ENCODE data around the gene THSD4. TPM values are rescaled to one million over a fixed set of nuclear protein-coding genes. Genes with fewer than 3 reads are reported as not detected.

THSD4 gene
- total RNA-seq, 1 donor from 2014 or later: 5.1 TPM

DNA sequence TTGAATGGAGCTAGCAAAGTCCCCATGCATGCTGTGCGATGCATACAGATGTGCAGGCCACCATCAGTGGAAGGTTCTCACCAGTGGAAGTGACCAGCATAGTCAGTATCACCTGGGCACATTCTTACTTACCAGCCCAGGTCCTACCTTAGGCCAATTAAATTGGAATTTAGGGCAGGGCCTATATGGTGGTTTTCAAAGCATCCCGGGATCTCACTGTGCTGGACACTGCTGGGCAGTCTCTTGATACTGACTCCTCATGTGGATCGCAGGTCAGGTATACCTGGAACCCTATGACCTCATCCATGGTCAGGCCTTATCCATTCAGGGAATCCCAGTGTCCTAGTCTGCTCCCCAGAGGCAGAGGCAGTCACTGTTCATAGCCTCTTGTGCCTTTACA lies 358.5 kb downstream of the THSD4 start:
- DNase-seq (ENCODE audit: low spot score): no peak

DNA sequence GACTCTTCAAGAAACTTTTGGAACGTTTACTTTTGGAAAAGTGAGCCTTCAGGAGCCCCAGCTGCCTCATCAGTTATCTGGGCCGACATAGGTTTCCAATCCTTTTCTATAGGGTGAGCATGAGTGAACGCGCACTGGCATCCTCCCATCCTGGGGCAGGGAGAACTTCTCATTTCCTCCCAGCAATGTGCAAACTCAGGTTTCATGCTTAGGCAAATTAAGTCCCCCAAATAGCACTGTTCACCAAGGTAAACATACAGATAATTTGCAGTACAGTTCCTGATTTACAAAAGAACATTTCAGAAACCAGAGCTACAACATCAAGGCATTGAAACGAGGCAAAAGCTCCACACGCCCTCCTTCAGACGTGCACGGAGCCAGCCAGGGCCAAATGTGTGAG lies 361.6 kb downstream of the THSD4 start:
- no peak for DNase-seq (ENCODE audit: low spot score)

GRCh38 chr15:71480556-71480955 lies 365.3 kb downstream of the THSD4 start:
- DNase-seq (ENCODE audit: low spot score): no peak

DNA sequence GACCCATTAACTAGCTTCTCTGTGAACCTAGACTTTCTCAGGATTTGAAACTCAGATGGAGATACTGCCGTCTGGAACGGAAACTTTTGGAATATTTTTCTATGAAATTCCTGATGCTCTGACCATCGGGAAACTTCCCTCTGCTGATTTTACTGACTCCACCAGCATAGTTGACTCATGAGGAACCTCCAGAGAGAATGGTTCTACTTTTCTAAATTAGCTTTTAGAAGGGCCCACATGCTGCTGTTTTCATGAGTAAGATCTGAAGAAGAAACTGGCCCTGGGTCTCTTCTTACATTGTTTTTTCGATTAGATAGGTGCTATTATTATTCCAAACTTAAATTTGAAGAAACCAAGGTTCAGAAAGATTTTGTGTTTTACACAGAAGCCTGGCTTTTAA lies 368.8 kb downstream of the THSD4 start:
- DNase-seq (ENCODE audit: low spot score): no peak

GRCh38 chr15:71485094-71485693 lies 369.9 kb downstream of the THSD4 start:
- DNase-seq (ENCODE audit: low spot score): no peak

GRCh38 chr15:71489570-71489969 lies 374.3 kb downstream of the THSD4 start:
- no peak for DNase-seq (ENCODE audit: low spot score)

- DNase-seq (ENCODE audit: low spot score): no peak
These were observed 378.3 kb downstream of the THSD4 start for GRCh38 chr15:71493526-71493925.

DNA sequence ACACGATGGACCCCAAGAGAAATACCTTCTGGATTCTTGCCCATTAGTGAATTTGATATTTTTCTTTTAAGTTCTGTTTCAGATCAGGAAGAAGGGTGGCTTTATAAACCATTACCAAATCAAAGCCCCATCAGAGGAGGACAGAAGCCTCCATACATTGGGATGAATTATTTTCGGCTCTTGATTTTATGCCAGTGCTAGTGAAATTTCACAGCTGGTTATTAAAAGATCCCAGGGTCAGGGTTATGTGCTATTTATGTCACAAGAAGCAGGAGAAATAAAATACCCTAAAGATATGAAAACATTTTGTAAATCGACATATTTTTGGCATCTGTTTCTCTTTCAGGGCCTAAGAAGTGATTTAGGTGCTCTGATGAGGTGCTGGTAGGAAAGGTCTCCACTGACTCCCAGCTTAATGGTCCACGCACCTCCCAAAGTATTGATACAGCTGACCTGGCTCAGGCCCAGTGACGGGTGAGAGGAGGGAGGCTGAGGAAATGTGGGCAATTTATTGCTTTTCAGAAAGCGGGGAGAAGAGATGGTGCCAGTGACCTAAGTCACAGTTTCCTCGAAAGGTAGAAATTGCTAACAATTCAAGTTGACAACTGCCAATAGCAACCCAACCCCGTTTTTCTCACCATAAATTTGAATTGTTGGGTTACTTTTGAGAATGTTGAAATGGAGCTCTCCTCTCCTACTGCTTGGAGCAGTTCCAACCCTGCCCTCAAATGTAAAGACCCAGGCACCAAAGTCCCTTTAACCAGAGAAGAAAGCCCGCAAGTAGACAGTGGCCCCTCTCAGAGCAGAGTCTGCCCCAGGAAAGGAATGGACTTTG lies 379.5 kb downstream of the THSD4 start:
- no peak for DNase-seq (ENCODE audit: low spot score)

DNA sequence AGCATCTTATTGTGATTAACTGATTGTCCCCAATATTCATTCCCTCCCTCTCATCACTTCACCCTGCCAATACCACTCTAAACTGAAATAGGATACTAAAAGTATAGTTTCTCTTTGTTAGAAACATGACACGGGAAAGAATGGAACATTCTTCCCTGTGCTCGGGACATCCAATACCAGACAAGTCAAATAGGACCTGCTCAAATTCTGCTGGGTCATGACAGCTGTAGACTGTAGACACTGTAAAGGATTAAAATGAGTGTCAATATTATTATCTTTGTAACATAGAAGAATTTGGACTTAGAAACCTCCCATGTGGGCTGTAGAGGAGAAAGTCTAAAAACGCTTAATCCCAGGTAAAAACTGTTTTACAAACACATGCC lies 380.1 kb downstream of the THSD4 start:
- no peak for DNase-seq (ENCODE audit: low spot score)

DNA sequence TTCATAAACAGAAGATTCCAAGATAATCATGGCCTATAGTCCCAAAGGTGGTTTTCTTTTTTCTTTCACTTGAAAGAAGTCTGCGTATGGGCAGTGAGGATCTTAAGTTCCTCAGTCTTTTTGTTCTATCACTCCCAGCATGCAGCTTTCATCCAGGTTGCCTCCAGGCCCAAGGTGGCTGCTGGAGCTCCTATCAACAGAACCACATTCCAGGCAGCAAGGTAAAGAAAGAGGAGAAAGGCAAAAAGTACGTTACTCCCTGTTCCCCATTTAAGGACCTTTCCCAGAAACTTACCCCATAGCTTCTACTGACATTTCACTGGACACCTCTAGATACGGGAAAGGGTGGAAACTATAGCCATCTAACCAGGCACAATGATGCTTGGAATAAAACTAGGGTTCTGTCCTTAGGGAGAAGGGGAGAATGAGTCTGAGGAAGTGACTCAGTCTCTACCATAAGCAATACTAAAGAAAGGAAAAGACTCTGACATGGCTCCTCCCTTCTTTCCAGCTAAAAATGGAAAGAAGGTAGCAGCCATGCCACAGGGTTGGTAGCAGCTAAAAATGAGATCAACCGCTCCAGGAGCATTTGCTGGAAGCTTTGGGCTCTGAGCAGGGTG lies 381.2 kb downstream of the THSD4 start:
- DNase-seq (ENCODE audit: low spot score): no peak

DNA sequence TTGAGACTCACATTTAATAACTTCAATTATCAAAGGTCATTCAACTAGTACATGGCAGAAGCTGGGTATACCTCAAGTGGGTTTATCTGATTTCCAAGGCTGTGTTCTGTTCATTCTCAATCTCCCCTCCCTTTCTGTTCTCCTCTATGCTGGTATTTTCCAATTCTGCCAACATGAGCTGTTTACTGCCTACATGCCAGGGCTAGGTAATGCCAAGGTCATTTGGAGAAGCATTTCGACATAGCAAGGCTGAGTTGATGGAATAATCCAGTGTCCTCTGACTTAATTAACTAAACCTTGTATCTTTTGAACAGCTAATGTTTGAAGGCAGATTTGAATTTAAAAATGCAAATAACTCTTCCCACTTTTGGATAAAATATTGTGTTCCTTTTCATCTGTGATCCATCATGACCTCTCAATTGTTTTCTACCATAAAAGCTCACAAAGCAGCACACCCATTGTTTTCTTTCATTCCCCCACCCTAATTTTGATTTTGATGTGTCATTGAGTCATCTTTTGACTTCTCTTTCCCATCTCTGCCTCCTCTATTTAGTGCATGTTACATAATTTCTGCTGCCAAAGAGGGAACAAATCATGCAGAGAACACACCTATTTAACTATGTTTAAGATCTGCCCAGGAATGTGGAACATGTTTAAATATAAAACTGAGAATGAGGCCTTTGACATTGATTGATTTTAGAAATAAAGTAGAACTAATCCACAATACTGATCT lies 386.2 kb downstream of the THSD4 start:
- no peak for DNase-seq (ENCODE audit: low spot score)

DNA sequence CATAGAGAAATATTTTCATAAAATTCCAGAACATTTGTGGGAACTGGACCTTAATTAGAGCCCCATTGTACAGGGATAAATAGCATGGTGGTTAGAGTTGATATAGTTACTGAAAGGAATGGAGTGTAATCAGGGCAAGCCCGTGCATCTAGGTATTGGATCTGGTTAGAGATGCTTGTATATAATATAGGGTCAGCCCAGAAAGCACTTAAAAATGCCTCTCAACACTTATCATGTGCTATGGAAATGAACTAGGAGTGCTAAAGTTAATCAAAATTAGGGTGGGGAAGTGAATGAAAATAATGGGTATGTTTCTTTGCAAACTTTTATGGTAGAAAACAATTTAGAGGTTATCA lies 386.8 kb downstream of the THSD4 start:
- DNase-seq (ENCODE audit: low spot score): no peak

GRCh38 chr15:71505962-71506361 lies 390.7 kb downstream of the THSD4 start:
- no peak for DNase-seq (ENCODE audit: low spot score)

- no peak for DNase-seq (ENCODE audit: low spot score)
These were observed 391.7 kb downstream of the THSD4 start for GRCh38 chr15:71506946-71507345.

GRCh38 chr15:71508081-71508682 lies 392.9 kb downstream of the THSD4 start:
- DNase-seq (ENCODE audit: low spot score): no peak

DNA sequence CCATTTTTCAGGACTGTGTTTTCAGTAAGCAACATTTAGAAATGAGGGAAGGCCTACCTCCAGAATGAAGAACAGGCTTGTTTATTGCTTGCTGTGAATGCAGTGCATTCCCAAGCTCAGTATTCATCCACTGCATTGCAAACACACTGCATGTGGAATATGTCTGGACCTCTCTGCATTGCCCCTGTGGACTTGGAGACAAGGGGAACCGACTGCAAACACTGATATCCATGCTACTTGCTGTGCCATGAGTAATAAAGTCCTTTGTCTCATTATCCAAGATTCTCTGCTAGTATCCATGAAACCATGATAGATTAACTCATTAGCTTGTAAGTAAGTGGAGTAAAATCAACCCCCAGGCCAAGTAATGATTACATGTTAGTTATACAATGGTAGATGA lies 393.9 kb downstream of the THSD4 start:
- no peak for DNase-seq (ENCODE audit: low spot score)

GRCh38 chr15:71510763-71511162 lies 395.5 kb downstream of the THSD4 start:
- DNase-seq (ENCODE audit: low spot score): no peak

GRCh38 chr15:71511796-71512681 lies 396.8 kb downstream of the THSD4 start:
- DNase-seq (ENCODE audit: low spot score): no peak

DNA sequence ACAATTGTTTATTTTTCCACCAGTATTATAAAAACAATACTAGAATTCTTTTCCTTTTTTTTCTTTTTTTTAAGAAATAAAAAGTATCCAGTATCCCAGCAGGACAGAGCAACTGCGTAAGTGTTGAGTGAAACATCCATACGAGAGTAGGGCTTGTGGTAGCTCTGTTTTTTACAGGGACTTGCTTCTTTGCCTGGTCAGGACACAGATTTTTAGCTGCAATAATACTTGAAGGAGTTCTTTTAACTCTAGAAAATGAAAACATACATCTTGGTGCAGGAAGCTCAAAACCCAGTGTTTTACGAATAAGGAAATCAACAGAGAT lies 397.4 kb downstream of the THSD4 start:
- no peak for DNase-seq (ENCODE audit: low spot score)

- DNase-seq (ENCODE audit: low spot score): no peak
These were observed 400.3 kb downstream of the THSD4 start for GRCh38 chr15:71515375-71516186.

Data from mesenteric fat pad (tissue), 1 donor.